ENCODE measurements around the gene ACTL10. TPM values are rescaled to one million over a fixed set of nuclear protein-coding genes. Genes with fewer than 3 reads are reported as not detected.
"Not testable (repeated sequence)": the region's sequence is repeated elsewhere in the genome, so short reads cannot be mapped to it uniquely, and the experiment has no call there.

Gene ACTL10
- total RNA-seq, 8 experiments from 2014 or later, result 0.36 to 4.4 (median 1.6) TPM

GRCh38 chr20:33640287-33640686, 26.5 kb upstream of the ACTL10 start:
- no peak for ATAC-seq (replicated peaks in 6 of 8)
- 75 to 100% (median 83%) methylated on average over 1 to 10 of the region's 13 CpGs; no CpG with 5 or more reads in 1 of the 10 experiments for WGBS, 10 experiments
- Histone ChIP-seq H3K27ac (no peak overlapping the region), H3K4me1 (replicated peaks in 1 of 2) (no peaks in the 10 kb centered on the region), H3K4me3 (no peak overlapping the region)
- in situ Hi-C loops (cut with MboI; ENCODE audit: low pct_unique_long_range_greater_than_20kb in 2 of 9, low sequenced_read_pairs in 9 of 9, unreplicated experiment in 9 of 9), result loop anchor here in 1 of 9 experiments (10.0 kb wide), 1 partner anchor 185 kb away; no protein-coding TSS in a partner anchor

GRCh38 chr20:33644313-33645071, 22.3 kb upstream of the ACTL10 start:
- WGBS, 10 experiments, result 70 to 98% (median 96%) methylated on average over 2 to 11 of the region's 28 CpGs; no CpG with 5 or more reads in 4 of the 10 experiments

GRCh38 chr20:33645072-33645358, 21.7 kb upstream of the ACTL10 start:
- Histone ChIP-seq H3K4me3 (no peak overlapping the region), H3K4me1 (replicated peaks in 1 of 2) (peaks cover 7 to 11% of the 10 kb centered on the region in 2 donors), H3K27ac (no peak overlapping the region)
- in situ Hi-C loops (cut with MboI; ENCODE audit: low pct_unique_long_range_greater_than_20kb in 2 of 9, low sequenced_read_pairs in 9 of 9, unreplicated experiment in 9 of 9), result loop anchor here in 1 of 9 experiments (10.0 kb wide), 1 partner anchor 190 kb away; no protein-coding TSS in a partner anchor
- no peak for ATAC-seq (replicated peaks in 6 of 8)
- 87 to 100% (median 95%) methylated on average over 1 to 4 of the region's 4 CpGs; no CpG with 5 or more reads in 6 of the 10 experiments for WGBS, 10 experiments

More at GRCh38 chr20:33644313-33645071, 22.3 kb upstream of the ACTL10 start:
- in situ Hi-C loops (cut with MboI; ENCODE audit: low pct_unique_long_range_greater_than_20kb in 2 of 9, low sequenced_read_pairs in 9 of 9, unreplicated experiment in 9 of 9), result loop anchor here in 1 of 9 experiments (10.0 kb wide), 1 partner anchor 190 kb away; no protein-coding TSS in a partner anchor
- Histone ChIP-seq H3K4me3 (no peak overlapping the region), H3K4me1 (replicated peaks in 1 of 2) (peaks cover 6% of the 10 kb centered on the region in 2 donors), H3K27ac (no peak overlapping the region)
- ATAC-seq (replicated peaks in 6 of 8), result peak in 3 of 8 experiments; percentile 10 to 21 (median 14)

GRCh38 chr20:33645396-33645795, 21.3 kb upstream of the ACTL10 start:
- Histone ChIP-seq H3K4me3 (no peak overlapping the region), H3K27ac (no peak overlapping the region), H3K4me1 (replicated peaks in 1 of 2) (peaks cover 7 to 12% of the 10 kb centered on the region in 2 donors)
- WGBS, 10 experiments, result 0 to 100% (median 73%) methylated on average over 1 to 2 of the region's 2 CpGs; no CpG with 5 or more reads in 4 of the 10 experiments
- ATAC-seq (replicated peaks in 6 of 8), result no peak
- in situ Hi-C loops (cut with MboI; ENCODE audit: low pct_unique_long_range_greater_than_20kb in 2 of 9, low sequenced_read_pairs in 9 of 9, unreplicated experiment in 9 of 9), result loop anchor here in 1 of 9 experiments (10.0 kb wide), 1 partner anchor 191 kb away; no protein-coding TSS in a partner anchor

GRCh38 chr20:33646191-33646590, 20.6 kb upstream of the ACTL10 start:
- ATAC-seq (replicated peaks in 6 of 8), result no peak
- WGBS, 10 experiments, result 83 to 100% (median 94%) methylated on average over 1 to 5 of the region's 5 CpGs; no CpG with 5 or more reads in 5 of the 10 experiments
- in situ Hi-C loops (cut with MboI; ENCODE audit: low pct_unique_long_range_greater_than_20kb in 2 of 9, low sequenced_read_pairs in 9 of 9, unreplicated experiment in 9 of 9), result loop anchor here in 1 of 9 experiments (10.0 kb wide), 1 partner anchor 191 kb away; no protein-coding TSS in a partner anchor
- no peak overlapping the region for H3K4me3 ChIP-seq
- no peak overlapping the region for H3K27ac ChIP-seq
- H3K4me1 ChIP-seq (replicated peaks in 1 of 2), result peaks cover 7 to 12% of the 10 kb centered on the region in 2 donors

GRCh38 chr20:33646959-33647602, 19.7 kb upstream of the ACTL10 start:
- H3K27ac ChIP-seq; H3K4me3 ChIP-seq; ATAC-seq (replicated peaks in 6 of 8): not testable (repeated sequence)
- in situ Hi-C loops (cut with MboI; ENCODE audit: low pct_unique_long_range_greater_than_20kb in 2 of 9, low sequenced_read_pairs in 9 of 9, unreplicated experiment in 9 of 9), result loop anchor here in 1 of 9 experiments (10.0 kb wide), 1 partner anchor 192 kb away; no protein-coding TSS in a partner anchor
- WGBS, 10 experiments, result 67 to 100% (median 89%) methylated on average over 1 to 8 of the region's 14 CpGs; no CpG with 5 or more reads in 2 of the 10 experiments
- H3K4me1 ChIP-seq (replicated peaks in 1 of 2), result peaks cover 16 to 20% of the 10 kb centered on the region in 2 donors

GRCh38 chr20:33647603-33648395, 18.9 kb upstream of the ACTL10 start:
- Histone ChIP-seq H3K4me3 (no peak overlapping the region), H3K4me1 (replicated peaks in 1 of 2) (peaks cover 17 to 21% of the 10 kb centered on the region in 2 donors), H3K27ac (no peak overlapping the region)
- WGBS, 10 experiments, result 7 to 100% (median 80%) methylated on average over 1 to 8 of the region's 11 CpGs; no CpG with 5 or more reads in 3 of the 10 experiments
- ATAC-seq (replicated peaks in 6 of 8), result peak in 5 of 8 experiments; percentile 2 to 62 (median 14)
- in situ Hi-C loops (cut with MboI; ENCODE audit: low pct_unique_long_range_greater_than_20kb in 2 of 9, low sequenced_read_pairs in 9 of 9, unreplicated experiment in 9 of 9), result loop anchor here in 1 of 9 experiments (10.0 kb wide), 1 partner anchor 193 kb away; no protein-coding TSS in a partner anchor

- peak in 3 of 8 experiments; percentile 2 to 17 (median 6) for ATAC-seq (replicated peaks in 6 of 8)
- no peak overlapping the region for H3K27ac ChIP-seq
- H3K4me3 ChIP-seq, result no peak overlapping the region
- H3K4me1 ChIP-seq (replicated peaks in 1 of 2), result peaks cover 21 to 24% of the 10 kb centered on the region in 2 donors
- WGBS, 10 experiments, result 33 to 100% (median 93%) methylated on average over 1 to 12 of the region's 14 CpGs
- in situ Hi-C loops (cut with MboI; ENCODE audit: low pct_unique_long_range_greater_than_20kb in 2 of 9, low sequenced_read_pairs in 9 of 9, unreplicated experiment in 9 of 9), result loop anchor here in 1 of 9 experiments (10.0 kb wide), 1 partner anchor 194 kb away; no protein-coding TSS in a partner anchor
These were observed 18.2 kb upstream of the ACTL10 start for GRCh38 chr20:33648396-33649004.

- Histone ChIP-seq H3K27ac (peak overlapping the region in 1 of 2 donors; percentile 28), H3K4me1 (replicated peaks in 1 of 2) (peaks cover 21 to 24% of the 10 kb centered on the region in 2 donors), H3K4me3 (no peak overlapping the region)
- WGBS, 10 experiments, result 0 to 100% (median 60%) methylated on average over 1 to 8 of the region's 19 CpGs; no CpG with 5 or more reads in 2 of the 10 experiments
- peak in 7 of 8 experiments; percentile 33 to 71 (median 67) for ATAC-seq (replicated peaks in 6 of 8)
- in situ Hi-C loops (cut with MboI; ENCODE audit: low pct_unique_long_range_greater_than_20kb in 2 of 9, low sequenced_read_pairs in 9 of 9, unreplicated experiment in 9 of 9), result loop anchor here in 1 of 9 experiments (10.0 kb wide), 1 partner anchor 194 kb away; no protein-coding TSS in a partner anchor
These were observed 17.5 kb upstream of the ACTL10 start for GRCh38 chr20:33649201-33649681.

GRCh38 chr20:33650111-33650752, 16.5 kb upstream of the ACTL10 start:
- ATAC-seq (replicated peaks in 6 of 8), result no peak
- in situ Hi-C loops (cut with MboI; ENCODE audit: low pct_unique_long_range_greater_than_20kb in 2 of 9, low sequenced_read_pairs in 9 of 9, unreplicated experiment in 9 of 9), result loop anchor here in 3 of 9 experiments (10.0 kb wide), 2 partner anchors 185 to 195 kb away; no protein-coding TSS in a partner anchor
- WGBS, 10 experiments, result 61 to 100% (median 95%) methylated on average over 1 to 5 of the region's 11 CpGs; no CpG with 5 or more reads in 1 of the 10 experiments
- H3K27ac ChIP-seq, result no peak overlapping the region
- H3K4me1 ChIP-seq (replicated peaks in 1 of 2), result peaks cover 21 to 24% of the 10 kb centered on the region in 2 donors
- no peak overlapping the region for H3K4me3 ChIP-seq

All from motor neuron (in vitro differentiated cells).